Activated gamma-delta T cell treated with anti-CD3 and anti-CD28 coated beads, Interleukin-2, amount 50 U/mL, for 16 hours (primary cell): ENCODE results near the gene WDR90.
A peak's percentile ranks its signal among the peaks of the same experiment; 100 is the strongest.

Source experiments
- DNase-seq: peaks from one replicate; pipeline ENCODE4 v3.0.0-alpha.2; 2020; ENCODE audit warnings: low read depth

Gene WDR90

DNA sequence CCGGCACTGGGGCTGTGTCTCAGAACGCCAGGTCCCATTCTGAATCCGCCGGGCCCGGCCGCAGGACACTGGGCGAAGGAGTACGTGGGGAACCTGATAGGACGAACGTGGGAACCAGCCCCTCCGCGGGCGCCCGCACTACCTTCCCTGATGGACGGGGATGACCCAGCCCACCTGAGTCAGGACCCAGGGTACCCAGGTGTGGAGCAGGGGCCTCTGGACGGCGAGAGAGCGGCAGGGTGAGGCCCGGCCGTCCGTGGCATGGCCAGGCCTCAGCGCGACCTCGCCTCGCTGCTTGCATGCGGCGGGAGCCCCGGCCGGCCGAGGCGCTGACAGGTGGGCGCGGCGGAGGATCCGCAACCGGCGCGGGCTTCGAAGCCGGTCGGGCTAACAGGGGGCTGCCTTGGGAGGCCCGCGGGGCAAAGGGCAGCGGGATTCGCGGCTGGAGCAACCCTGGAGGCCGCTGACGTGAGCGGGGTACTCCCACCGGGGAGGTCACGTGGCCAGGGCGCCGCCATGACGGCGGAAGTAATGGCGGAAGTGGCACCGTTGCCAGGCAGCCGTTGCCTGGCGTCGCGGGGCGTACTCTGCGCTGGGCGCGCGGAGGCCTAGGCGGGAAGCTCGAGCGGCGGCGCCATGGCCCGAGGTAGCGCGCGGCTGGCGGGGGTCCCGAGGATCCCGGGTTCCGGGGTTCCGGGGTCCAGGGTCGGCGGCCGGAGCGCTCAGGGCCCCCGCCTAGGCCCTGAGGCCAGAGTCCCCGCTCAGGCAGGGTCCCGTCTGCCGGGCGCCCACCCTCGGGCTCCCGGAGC, at the start of gene WDR90:
WDR90 (plus strand) TSS at position 585 of the 809 bp plus-strand sequence; CDS start at position 637, 52 bp downstream.
- peak; percentile 88 for DNase-seq

DNA sequence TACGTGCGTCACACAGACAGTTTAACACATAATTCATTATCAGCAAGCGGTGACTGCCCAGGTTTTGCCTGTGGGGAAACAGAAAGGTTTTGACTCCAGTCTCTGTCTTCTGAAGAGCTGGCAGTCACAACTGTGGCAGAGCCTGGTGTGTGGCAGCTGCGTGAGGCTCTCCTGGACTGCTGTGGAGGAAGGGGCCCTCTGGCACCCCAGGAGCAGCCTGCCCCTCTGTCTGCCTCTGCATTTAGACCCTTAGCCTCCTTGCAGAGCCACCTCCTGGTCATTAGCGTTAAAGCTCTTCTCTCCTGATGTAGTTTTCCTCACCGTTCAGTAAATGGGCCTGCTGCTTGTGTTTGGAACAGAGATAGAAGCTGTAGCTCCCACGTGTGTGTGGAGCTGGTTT, 48.4 kb upstream of the WDR90 start:
- no peak for DNase-seq

DNA sequence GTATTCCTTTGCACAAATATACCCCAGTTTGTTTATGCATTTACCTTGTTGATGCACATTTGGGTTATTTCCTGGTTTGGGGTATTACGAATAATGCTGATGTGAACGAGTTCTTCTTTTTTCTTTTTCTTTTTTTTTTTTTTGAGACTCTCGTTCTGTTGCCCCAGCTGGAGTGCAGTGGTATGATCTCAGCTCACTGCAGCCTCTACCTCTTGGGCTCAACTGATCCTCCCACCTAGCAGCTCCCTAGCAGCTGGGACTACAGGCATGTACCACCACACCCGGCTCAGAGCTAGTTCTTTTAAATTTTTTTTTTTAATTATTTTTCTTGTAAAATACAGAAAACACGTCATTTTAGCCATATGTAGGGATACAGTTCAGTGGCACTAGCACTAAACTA, 45.2 kb upstream of the WDR90 start:
- no peak for DNase-seq

- no peak for DNase-seq
Measured at GRCh38 chr16:606656-607307, 42.4 kb upstream of the WDR90 start.

- no peak for DNase-seq
Measured at GRCh38 chr16:608019-608418, 41.1 kb upstream of the WDR90 start.

GRCh38 chr16:609316-609715, 39.8 kb upstream of the WDR90 start:
- DNase-seq, result no peak

DNA sequence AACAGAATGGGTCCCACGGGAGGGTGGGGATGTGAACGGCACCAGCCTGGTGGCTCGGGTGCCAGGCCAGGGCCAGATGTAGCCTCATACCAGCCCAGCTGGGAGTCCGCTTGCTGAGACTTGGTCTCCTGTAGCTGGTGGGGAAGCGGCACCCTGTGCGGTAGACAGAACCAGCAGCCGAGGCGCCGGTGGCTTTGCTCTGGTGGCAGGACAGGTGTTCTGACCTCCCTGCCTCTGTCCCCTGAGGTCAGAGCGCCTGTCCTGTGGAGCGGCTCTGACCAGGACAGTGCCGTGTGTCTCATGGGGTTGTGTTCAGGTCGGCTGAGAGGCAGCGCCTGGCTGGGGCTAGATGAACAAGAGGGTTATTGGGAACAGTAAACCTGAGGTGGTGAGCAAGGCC, 39.2 kb upstream of the WDR90 start:
- no peak for DNase-seq

DNA sequence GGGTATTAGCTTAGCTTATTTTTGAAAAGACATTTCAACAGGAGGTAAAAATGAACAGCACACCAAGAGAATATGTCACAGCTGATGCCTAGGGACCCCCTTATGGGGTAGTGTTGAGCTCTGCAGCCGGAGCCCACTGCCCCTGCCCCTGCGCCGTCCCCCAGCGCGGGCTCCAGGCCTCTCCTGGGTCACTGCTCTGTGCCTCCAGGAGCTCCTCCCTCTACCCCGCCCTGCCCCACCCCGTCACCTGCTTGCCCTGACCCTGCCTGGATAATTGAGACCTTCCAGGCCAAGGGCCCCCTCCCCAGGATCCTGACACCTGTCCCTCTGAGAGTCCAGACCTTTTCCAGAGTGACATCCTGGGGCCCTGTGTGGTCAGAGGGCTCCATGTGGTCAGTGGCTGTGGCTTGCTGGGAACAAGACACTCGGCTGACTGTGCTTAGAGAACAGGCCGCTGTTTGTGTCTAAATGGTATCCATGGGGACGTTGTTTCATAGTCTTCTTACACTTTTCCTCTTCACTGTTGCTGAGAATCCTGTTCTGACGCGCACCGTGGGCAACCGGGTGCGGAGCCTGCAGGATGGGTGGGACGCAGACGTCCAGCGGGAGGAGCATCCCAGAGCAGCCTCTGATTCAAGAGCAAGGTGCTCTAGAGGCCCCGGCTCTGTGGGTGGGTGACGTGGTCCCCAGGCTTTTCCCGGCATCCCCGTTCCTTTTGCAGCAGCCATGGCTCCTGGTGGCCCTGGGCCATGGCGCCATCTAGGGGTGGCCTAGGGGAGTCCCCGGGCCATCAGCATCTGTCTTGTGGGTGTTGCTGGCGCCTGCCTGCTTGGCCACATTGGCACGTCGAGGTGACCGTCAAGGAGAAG, 38.4 kb upstream of the WDR90 start:
- no peak for DNase-seq

- DNase-seq, result no peak
Measured at GRCh38 chr16:615122-615521, 34.0 kb upstream of the WDR90 start.

- no peak for DNase-seq
Measured at GRCh38 chr16:616733-617586, 32.2 kb upstream of the WDR90 start.

GRCh38 chr16:617855-618254, 31.3 kb upstream of the WDR90 start:
- no peak for DNase-seq

GRCh38 chr16:619476-620100, 29.6 kb upstream of the WDR90 start:
- no peak for DNase-seq

GRCh38 chr16:620700-621525, 28.3 kb upstream of the WDR90 start:
- DNase-seq, result no peak

DNA sequence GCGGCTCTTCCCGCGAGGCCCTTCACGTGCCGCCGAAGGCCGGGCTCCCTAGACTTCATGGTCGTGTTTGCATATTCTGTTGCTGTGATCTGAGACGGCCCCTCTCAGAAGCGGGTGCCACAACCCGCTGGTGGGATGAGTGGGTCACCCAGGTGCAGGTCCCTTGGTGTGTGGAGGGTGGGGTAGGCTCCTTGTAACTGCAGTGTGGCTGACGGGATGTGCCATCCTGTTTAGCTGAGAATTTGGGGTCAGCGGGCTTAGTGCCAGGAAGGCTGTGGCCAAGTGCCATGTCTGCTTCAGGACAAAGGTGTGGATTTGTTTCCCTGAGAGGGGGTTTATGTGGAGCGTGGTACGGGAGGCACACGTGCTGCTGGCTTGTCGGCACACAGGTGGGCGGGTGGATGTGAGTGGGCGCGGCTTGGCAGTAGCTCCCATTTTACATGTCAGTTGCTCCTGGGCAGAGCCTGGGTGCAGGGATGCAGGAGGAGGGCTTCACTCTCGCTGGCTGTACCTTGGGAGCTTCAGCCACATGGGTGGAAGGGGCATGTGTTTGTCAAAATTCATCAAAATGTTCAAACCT, 27.5 kb upstream of the WDR90 start:
- DNase-seq, result no peak

GRCh38 chr16:622920-623280, 26.3 kb upstream of the WDR90 start:
- DNase-seq, result no peak

GRCh38 chr16:624526-625070, 24.6 kb upstream of the WDR90 start:
- DNase-seq, result no peak

GRCh38 chr16:625117-625976, 23.8 kb upstream of the WDR90 start:
- DNase-seq, result no peak

GRCh38 chr16:625977-626765, 23.0 kb upstream of the WDR90 start:
- no peak for DNase-seq
